GM18909 (cell line): ENCODE results near the gene E2F7.

Source experiments
- ATAC-seq: cut with Tn5 transposase; IDR thresholded peaks from one replicate; pipeline ENCODE4 v1.9.1; 2021; ENCODE audit warnings: mild to moderate bottlenecking; ENCODE audit not compliant: unreplicated experiment, poor library complexity

Gene E2F7

DNA sequence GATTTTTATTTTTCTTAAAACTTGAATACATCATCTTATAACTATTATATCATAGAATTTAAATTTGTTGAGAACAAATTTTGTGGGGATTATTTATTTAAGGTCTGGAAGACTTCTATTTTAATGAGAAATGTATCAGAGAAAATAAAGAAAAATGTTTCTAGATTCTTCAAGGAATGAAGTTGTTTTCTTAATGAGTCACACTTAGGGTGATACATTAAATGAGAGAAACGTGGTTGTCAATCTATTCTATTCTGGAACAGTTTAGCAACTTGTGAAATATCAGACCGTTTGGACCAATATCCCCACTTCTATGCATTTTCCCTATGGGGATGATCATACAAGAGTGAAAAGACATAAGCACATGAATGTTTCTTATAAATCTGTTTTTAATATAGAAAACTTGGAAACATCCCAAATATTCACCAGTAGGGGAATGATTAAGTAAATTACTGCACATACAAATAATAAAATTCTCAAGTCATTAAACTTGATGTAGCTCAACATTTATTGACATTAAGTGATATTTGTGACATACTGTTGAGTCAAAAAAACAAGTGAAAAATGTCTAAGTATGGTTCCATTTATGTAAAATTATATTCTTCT, 88.5 kb downstream of the E2F7 start:
- no peak for ATAC-seq
